K562 (cell line): Measurements from ENCODE around the gene HSPB7. TPM values are rescaled to one million over a fixed set of nuclear protein-coding genes. Genes with fewer than 3 reads are reported as not detected.

Experiments
- CEBPG ChIP-seq, 3 experiments: fragments of 200-800 bp in 1 of 3; sonication (Bioruptor generic) in 1 of 3; sonication (generic) in 1 of 3; formaldehyde crosslinking in 1 of 3; IDR thresholded peaks in 2 of 3; conservative IDR thresholded peaks in 1 of 3; 2 replicates each; pipeline versions ENCODE4 v1.6.1 to v1.8.0; 2016 to 2022; ENCODE audit warnings: missing compliant biosample characterization in 2 of 3, missing genetic modification characterization in 2 of 3, mild to moderate bottlenecking in 1 of 3, missing genetic modification reagents in 1 of 3
- FOXK1 ChIP-seq: sonication (generic); formaldehyde crosslinking; IDR thresholded peaks from 2 replicates; pipeline ENCODE4 v1.8.0; 2022; ENCODE audit warnings: missing genetic modification reagents, mild to moderate bottlenecking, borderline replicate concordance
- HDAC6 ChIP-seq: IDR thresholded peaks from 2 replicates; pipeline ENCODE4 v1.6.1; 2012; ENCODE audit warnings: low read depth, mild to moderate bottlenecking, control low read depth, inconsistent platforms, low read length, moderate library complexity
- ILF3 ChIP-seq: fragments of 450-650 bp; IDR thresholded peaks from 2 replicates; pipeline ENCODE4 v1.6.1; 2018; ENCODE audit warnings: antibody characterized with exemption, mild to moderate bottlenecking, moderate library complexity, borderline replicate concordance
- KDM1A ChIP-seq, 2 experiments: fragments of 450-650 bp; IDR thresholded peaks; 2 replicates each; pipeline ENCODE4 v1.6.1; 2016; ENCODE audit warnings: mild to moderate bottlenecking in 2 of 2
- KDM4B ChIP-seq, 2 experiments: fragments of 450-650 bp in 1 of 2; sonication (generic) in 1 of 2; IDR thresholded peaks; 2 replicates each; pipeline ENCODE4 v1.6.1; 2016 to 2017; ENCODE audit warnings: borderline replicate concordance in 2 of 2, antibody characterized with exemption in 1 of 2, low read depth in 1 of 2, mild to moderate bottlenecking in 1 of 2
- LEF1 ChIP-seq: fragments of 450-650 bp; IDR thresholded peaks from 2 replicates; pipeline ENCODE4 v1.6.1; 2016; ENCODE audit warnings: mild to moderate bottlenecking
- NEUROD1 ChIP-seq: fragments of 150-350 bp; IDR thresholded peaks from 2 replicates; pipeline ENCODE4 v1.6.1; 2014; ENCODE audit warnings: borderline replicate concordance, low read length, low read depth; ENCODE audit not compliant: partially characterized antibody
- NKRF ChIP-seq: fragments of 450-650 bp; IDR thresholded peaks from 2 replicates; pipeline ENCODE4 v1.6.1; 2016; ENCODE audit warnings: borderline replicate concordance
- NR2F6 ChIP-seq: fragments of 450-650 bp; formaldehyde crosslinking; IDR thresholded peaks from 2 replicates; pipeline ENCODE4 v1.4.0; 2020; ENCODE audit warnings: mild to moderate bottlenecking
- RB1 ChIP-seq: fragments of 450-650 bp; IDR thresholded peaks from 2 replicates; pipeline ENCODE4 v1.6.1; 2017; ENCODE audit warnings: low read depth, mild to moderate bottlenecking
- RCOR1 ChIP-seq, 2 experiments: IDR thresholded peaks; 2 replicates each; pipeline ENCODE4 v1.6.1; 2012; ENCODE audit warnings: low read depth in 2 of 2, low read length in 2 of 2, borderline replicate concordance in 1 of 2, improper control_type of control experiment in 1 of 2
- TFAP4 ChIP-seq: sonication (generic); formaldehyde crosslinking; IDR thresholded peaks from 2 replicates; pipeline ENCODE4 v1.8.0; 2022; ENCODE audit warnings: missing genetic modification reagents, mild to moderate bottlenecking, moderate library complexity, borderline replicate concordance
- TGIF2 ChIP-seq: sonication (generic); formaldehyde crosslinking; IDR thresholded peaks from 2 replicates; pipeline ENCODE4 v1.8.1; 2022; ENCODE audit warnings: mild to moderate bottlenecking, missing genetic modification reagents, moderate library complexity
- THRAP3 ChIP-seq: fragments of 450-650 bp; IDR thresholded peaks from 2 replicates; pipeline ENCODE4 v1.6.1; 2016; ENCODE audit warnings: mild to moderate bottlenecking, inconsistent platforms, borderline replicate concordance
- ZBTB8A ChIP-seq: fragments of 450-650 bp; IDR thresholded peaks from 2 replicates; pipeline ENCODE4 v1.6.1; 2018; ENCODE audit warnings: mild to moderate bottlenecking, moderate library complexity; ENCODE audit not compliant: partially characterized antibody
- ZFP1 ChIP-seq: fragments of 450-650 bp; formaldehyde crosslinking; IDR thresholded peaks from 2 replicates; pipeline ENCODE4 v1.4.0; 2020; ENCODE audit warnings: mild to moderate bottlenecking, mixed read lengths
- ZNF239 ChIP-seq: fragments of 250-450 bp; sonication (Bioruptor Pico); IDR thresholded peaks from 2 replicates; pipeline ENCODE4 v1.4.0; 2020; ENCODE audit warnings: mild to moderate bottlenecking
- ZNF316 ChIP-seq: fragments of 450-650 bp; IDR thresholded peaks from 2 replicates; pipeline ENCODE4 v1.6.1; 2016
- ZNF778 ChIP-seq: fragments of 450-650 bp; formaldehyde crosslinking; IDR thresholded peaks from 2 replicates; pipeline ENCODE4 v1.4.0; 2020; ENCODE audit warnings: mild to moderate bottlenecking, moderate library complexity
- polyA plus RNA-seq, 8 experiments: library from polyadenylated mRNA; depleted of rRNA in 4 of 8; stranded (reverse) in 5 of 8; unstranded in 3 of 8; fragments of >200 nt; fragmentation: Nextera tagmentation in 2 of 8; fragmentation: Illumina TruSeq in 1 of 8; extraction: Ambion mirVana in 2 of 8; extraction: Trizol in 1 of 8; gene quantifications; 2 replicates each; pipeline versions ENCODE4 v1.2.1 to v1.2.3, GENCODE V29; 2011 to 2014; ENCODE audit warnings: inconsistent platforms in 1 of 8, missing spikeins in 1 of 8
- total RNA-seq, 7 experiments: library from RNA; depleted of rRNA in 6 of 7; stranded (reverse); fragments of >200 nt in 6 of 7; fragmentation: Illumina TruSeq in 2 of 7; extraction: Trizol in 2 of 7; gene quantifications; 2 replicates each; pipeline versions ENCODE4 v1.2.1 to v1.2.3, GENCODE V29; 2011 to 2021; ENCODE audit warnings: low replicate concordance in 1 of 7
- TF ChIP-seq, protein P1 (sequence below): sonication (generic); formaldehyde crosslinking; IDR thresholded peaks from 2 replicates; pipeline ENCODE4 v1.8.1; 2022; ENCODE audit warnings: missing genetic modification reagents
- TF ChIP-seq, protein P2 (sequence below): IDR thresholded peaks from 3 replicates; pipeline ENCODE4 v1.6.1; 2011; ENCODE audit warnings: borderline replicate concordance, mild to moderate bottlenecking, moderate library complexity; ENCODE audit not compliant: insufficient read length; ENCODE audit errors: extremely low read depth

HSPB7 gene
- total and polyA plus RNA-seq, 9 of the 15 experiments (the other 6 are each of a cell fraction or from before 2014, with no cell fraction given), result 0.05 to 0.19 (median 0.07) TPM; not detected in 6

GRCh38 chr1:16009030-16009460, 8.8 kb downstream of the HSPB7 start (continued):
- TF ChIP-seq, protein P1, sequence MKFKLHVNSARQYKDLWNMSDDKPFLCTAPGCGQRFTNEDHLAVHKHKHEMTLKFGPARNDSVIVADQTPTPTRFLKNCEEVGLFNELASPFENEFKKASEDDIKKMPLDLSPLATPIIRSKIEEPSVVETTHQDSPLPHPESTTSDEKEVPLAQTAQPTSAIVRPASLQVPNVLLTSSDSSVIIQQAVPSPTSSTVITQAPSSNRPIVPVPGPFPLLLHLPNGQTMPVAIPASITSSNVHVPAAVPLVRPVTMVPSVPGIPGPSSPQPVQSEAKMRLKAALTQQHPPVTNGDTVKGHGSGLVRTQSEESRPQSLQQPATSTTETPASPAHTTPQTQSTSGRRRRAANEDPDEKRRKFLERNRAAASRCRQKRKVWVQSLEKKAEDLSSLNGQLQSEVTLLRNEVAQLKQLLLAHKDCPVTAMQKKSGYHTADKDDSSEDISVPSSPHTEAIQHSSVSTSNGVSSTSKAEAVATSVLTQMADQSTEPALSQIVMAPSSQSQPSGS (CRISPR knock-in tag), result no peak
- TF ChIP-seq ZNF239, result no peak
- TF ChIP-seq HDAC6, result no peak
- TF ChIP-seq KDM4B (IDR thresholded peaks at IDR 0.05; ENCODE audit: borderline replicate concordance in 2 of 2, low read depth in 1 of 2), result no peak; a peak in 1 of 4 replicates
- TF ChIP-seq, protein P2, sequence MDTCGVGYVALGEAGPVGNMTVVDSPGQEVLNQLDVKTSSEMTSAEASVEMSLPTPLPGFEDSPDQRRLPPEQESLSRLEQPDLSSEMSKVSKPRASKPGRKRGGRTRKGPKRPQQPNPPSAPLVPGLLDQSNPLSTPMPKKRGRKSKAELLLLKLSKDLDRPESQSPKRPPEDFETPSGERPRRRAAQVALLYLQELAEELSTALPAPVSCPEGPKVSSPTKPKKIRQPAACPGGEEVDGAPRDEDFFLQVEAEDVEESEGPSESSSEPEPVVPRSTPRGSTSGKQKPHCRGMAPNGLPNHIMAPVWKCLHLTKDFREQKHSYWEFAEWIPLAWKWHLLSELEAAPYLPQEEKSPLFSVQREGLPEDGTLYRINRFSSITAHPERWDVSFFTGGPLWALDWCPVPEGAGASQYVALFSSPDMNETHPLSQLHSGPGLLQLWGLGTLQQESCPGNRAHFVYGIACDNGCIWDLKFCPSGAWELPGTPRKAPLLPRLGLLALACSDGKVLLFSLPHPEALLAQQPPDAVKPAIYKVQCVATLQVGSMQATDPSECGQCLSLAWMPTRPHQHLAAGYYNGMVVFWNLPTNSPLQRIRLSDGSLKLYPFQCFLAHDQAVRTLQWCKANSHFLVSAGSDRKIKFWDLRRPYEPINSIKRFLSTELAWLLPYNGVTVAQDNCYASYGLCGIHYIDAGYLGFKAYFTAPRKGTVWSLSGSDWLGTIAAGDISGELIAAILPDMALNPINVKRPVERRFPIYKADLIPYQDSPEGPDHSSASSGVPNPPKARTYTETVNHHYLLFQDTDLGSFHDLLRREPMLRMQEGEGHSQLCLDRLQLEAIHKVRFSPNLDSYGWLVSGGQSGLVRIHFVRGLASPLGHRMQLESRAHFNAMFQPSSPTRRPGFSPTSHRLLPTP, result no peak
- no peak for TF ChIP-seq ZNF316
- no peak for TF ChIP-seq ZFP1
- no peak for TF ChIP-seq ZNF778 (CRISPR knock-in tag)
- TF ChIP-seq CEBPG (CRISPR knock-in tag; IDR thresholded peaks at IDR 0.05), result no peak
- no peak for TF ChIP-seq CEBPG (tag; conservative IDR thresholded peaks at IDR 0.05 in 1 of 2, IDR thresholded peaks at IDR 0.05 in 1 of 2)
- TF ChIP-seq RCOR1 (IDR thresholded peaks at IDR 0.05; ENCODE audit: borderline replicate concordance in 1 of 2, low read depth in 2 of 2, low read length in 2 of 2), result peak in 1 of 2 experiments; percentile 30; a peak in 1 of 4 replicates
- TF ChIP-seq ILF3, result no peak
- no peak for TF ChIP-seq TGIF2
- no peak for TF ChIP-seq ZBTB8A
- no peak for TF ChIP-seq LEF1
- TF ChIP-seq FOXK1, result no peak
- no peak for TF ChIP-seq NR2F6 (CRISPR knock-in tag)
- peak; percentile 63; the same call in 1 of the 2 replicates for TF ChIP-seq RB1
- TF ChIP-seq TFAP4 (CRISPR knock-in tag), result peak; percentile 35; the same call in 1 of the 2 replicates
- TF ChIP-seq KDM1A (IDR thresholded peaks at IDR 0.05), result no peak
- no peak for TF ChIP-seq NKRF
- TF ChIP-seq THRAP3, result peak; percentile 61; the same call in 1 of the 2 replicates
- peak; percentile 57 for TF ChIP-seq NEUROD1
